D341Med (cell line): ENCODE measurements around the gene KIF13A.
"Not testable (repeated sequence)": the region's sequence is repeated elsewhere in the genome, so short reads cannot be mapped to it uniquely, and the experiment has no call there.

Experiments used
- DNase-seq: peaks from one replicate; pipeline ENCODE4 v3.0.0; 2012; ENCODE audit warnings: low spot score

Gene KIF13A

DNA sequence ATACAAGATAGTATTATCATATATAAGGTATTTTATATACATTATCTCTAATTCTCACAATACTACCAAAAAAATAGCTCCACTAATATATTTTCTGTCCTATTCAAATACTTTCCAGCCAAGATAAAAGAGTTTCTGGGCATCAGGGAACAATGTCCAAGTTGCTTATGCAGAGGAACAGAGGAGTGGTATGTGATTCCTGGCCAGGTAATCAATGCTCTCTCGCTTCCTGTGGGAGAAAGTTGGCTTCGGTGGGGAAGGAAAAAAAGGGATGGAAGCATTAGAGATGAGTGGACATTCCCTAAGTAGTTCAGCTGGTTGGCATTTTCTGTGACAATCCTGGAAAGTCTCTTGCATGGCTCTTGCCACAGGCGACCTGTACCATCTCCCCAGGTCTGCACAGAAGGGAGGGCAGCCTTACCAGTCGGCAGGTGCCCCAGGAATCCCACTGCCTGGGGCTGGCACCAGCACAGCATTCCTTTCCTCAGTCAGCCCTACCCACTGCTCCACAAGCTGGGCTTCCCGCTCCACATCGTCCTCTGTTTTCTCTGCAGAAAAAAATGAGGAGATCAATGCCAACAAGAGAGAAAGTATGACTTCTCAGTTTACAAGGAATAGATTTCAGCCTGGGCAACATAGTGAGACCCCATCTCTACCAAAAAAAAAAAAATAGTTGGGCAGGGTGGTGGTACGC is 202.2 kb downstream of the KIF13A start:
- DNase-seq, result no peak

DNA sequence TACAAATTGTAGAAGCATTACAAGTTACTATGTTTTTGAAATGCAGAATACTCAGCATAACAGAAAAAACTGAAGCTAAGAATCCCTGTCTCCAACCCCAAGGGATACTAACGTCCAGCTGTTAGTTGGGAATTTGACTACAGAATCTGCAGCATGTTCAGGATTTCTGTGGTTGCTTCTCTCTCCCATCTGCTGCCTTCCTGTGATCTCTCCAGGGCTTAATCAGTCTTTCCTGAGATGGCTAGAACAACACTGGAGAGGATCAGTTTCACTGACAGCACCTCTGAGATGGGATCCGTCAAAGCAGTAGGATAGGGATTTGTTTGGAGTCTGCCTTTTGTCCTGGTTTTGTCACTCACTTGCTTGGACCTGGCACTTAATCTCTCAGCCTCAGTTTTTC is 207.4 kb downstream of the KIF13A start:
- DNase-seq, result no peak

- DNase-seq, result no peak
These were observed 215.8 kb downstream of the KIF13A start for GRCh38 chr6:17771609-17772008.

DNA sequence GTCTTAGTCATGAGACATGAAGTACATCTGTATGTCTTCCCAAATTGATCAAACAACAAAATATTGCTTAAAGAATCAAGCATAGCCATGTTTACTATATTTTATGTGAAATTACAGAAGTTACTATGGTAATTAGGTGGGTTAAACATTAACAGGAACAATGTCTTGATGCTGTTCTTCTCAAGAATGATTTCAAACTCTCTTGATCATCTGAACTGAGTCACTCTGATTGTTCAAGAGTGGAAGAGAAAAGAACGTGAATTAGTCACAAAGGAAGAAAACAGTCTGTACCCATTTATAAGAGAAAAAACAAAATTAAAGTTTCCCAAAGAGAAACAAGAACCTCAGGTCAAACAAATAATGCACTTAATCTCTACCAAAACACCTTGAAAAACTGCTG is 218.6 kb downstream of the KIF13A start:
- no peak for DNase-seq

DNA sequence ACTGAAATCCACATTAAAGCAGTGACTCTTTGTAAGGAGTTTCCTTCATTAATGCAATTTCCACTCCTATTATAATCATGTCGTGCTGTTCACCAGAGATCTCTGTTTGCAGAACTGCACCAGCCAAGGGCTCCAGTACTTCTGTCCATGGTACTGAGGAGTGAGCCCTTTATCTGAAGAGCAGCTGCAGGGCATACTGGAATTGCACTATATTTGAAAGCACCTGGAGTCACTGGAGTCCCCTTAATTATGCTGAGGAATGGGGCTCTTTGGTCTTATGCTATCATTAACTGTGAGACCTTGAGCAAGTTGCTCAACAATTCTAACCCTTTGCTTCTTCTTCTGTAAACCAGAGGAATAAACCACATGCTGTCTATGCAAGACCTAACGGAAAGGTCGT is 219.0 kb downstream of the KIF13A start:
- DNase-seq, result no peak

- no peak for DNase-seq
These were observed 224.8 kb downstream of the KIF13A start for GRCh38 chr6:17762651-17763050.

DNA sequence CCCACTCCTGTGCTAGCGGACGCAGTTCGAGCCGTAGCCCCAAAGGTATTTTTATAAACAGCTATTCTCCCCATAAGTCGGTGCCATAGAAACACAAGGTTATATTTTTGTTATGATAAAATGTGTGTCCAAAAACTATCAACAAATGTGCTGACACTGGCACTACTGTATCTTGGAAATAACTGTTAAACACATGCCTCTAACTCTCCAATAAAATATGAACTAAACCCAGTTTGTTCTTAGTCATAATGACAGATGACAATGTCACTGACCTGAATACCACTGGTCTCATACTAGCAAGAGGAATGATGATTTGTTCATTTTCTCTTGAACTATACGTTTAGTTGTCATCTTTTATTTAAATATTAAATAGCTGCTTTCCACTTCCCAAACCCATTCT is 229.3 kb downstream of the KIF13A start:
- DNase-seq, result no peak

DNA sequence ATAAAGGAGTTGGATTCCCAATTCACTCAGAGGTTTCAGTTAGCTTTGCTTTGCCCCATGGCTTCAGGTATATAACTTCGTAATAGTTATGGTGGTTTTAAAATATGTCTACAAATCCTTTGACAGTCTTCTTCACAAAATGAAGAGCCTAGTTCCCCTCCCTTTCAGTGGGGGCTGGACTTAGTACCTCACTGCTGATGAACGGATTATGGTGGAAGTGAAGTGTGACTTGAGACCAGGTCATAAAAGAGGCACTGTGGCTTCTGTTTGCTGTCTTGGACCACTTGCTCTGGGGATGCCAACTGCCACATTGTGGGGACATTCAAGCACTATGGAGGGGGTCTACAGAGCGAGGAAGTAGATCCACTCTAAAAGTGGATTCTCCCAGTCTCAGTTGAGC is 233.2 kb downstream of the KIF13A start:
- DNase-seq, result no peak

- not testable (repeated sequence) for DNase-seq
These were observed 242.1 kb downstream of the KIF13A start for GRCh38 chr6:17745324-17745723.

- DNase-seq, result not testable (repeated sequence)
These were observed 242.6 kb downstream of the KIF13A start for GRCh38 chr6:17744757-17745308.

GRCh38 chr6:17744019-17744756 is 243.2 kb downstream of the KIF13A start:
- DNase-seq, result no peak

GRCh38 chr6:17741507-17741906 is 245.9 kb downstream of the KIF13A start:
- no peak for DNase-seq

GRCh38 chr6:17740559-17741220 is 246.7 kb downstream of the KIF13A start:
- DNase-seq, result peak; percentile 54

GRCh38 chr6:17737704-17738252 is 249.7 kb downstream of the KIF13A start:
- DNase-seq, result no peak

GRCh38 chr6:17735311-17735710 is 252.1 kb downstream of the KIF13A start:
- not testable (repeated sequence) for DNase-seq

DNA sequence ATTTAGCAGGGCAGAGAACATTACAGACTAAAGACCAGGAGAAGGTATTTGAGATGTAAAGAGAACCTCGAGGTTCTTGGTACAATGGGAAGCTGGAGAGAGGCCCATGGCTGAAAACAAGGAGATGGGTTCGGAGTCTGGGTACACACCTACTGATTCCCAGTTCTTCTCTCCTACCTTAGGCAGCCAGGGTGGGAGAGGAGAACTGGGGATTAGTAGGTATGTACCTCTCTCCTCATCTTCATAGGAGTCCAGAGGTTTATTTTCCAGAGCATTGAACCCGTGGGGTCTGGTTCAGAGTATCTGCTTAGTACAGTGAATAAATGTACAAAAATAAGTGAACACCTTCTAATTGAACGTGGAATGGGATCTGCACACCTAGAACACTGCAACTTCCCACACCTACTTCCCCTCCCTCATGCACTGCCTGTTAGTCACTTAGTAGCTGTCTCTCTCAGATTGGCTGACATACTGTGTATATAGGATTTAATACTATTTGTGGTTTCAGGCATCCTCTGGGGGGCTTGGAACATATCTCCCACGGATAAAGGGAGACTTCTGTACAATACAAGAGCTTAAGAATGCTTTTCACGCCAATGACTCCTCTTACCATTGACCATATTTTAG is 257.2 kb downstream of the KIF13A start:
- no peak for DNase-seq

GRCh38 chr6:17729223-17730077 is 258.0 kb downstream of the KIF13A start:
- DNase-seq, result no peak

DNA sequence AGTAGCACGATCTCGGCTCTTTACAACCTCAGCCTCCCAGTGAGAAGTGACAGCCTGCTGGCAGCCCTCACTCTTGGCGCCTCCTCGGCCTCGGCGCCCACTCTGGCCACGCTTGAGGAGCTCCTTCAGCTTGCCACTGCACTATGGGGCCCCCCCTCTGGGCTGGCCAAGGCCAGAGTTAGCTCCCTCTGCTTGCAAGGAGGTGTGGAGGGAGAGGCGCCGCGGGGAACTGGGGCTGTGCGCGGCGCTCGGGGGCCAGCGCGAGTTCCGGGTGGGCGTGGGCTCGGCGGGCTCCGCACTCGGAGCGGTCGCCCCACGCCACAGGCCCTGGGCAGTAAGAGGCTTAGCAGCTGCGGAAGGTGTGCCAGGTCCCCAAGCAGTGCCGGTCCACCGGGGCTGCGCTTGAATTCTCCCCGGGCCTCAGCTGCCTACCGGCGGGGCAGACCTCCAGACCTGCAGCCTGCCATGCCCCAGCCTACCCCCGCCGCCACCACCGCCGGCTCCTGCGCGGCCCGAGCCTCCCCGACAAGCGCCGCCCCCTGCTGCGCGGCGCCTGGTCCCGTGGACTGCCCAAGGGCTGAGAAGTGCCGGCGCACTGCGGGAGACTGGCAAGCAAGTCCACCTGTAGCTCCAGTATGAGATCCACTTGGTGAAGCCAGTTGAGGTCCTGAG is 258.7 kb downstream of the KIF13A start:
- DNase-seq, result no peak

DNA sequence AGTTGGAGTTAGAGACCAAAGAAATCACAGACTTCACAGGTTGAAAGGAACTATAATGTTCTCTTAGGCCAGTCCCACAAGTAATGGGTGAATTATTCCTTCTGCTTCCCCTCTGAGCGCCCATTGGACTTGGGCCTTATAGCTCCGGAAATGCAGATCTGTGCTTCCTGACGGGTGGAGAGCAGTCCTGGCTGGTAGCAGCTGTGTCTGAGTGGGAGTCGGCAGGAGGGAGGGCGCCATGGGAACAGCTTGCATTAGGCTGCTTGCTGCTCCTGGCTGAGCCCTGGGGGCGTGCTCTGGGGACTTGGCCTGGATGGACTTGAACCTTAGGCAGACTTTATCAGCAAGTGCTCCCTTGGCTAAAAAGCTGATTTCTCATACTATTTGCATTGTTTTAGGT is 262.4 kb downstream of the KIF13A start:
- DNase-seq, result peak; percentile 78

DNA sequence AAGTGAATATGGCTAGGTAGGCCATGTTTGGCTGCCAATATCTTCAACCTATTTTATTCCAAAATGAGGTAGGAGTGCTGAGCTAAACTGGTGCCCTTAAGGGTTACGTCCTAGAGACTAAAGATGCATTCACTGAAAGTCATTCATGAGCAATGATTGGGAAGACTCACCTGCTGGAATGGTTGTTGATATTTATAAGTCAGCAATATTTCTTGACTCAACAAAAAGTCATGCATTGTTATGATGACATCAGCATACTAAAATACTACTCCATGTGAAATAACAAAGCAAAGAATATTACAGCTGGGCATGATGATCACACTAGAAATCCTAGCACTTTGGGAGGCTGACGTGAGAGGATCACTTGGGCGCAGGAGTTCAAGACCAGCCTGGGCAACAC is 263.1 kb downstream of the KIF13A start:
- DNase-seq, result no peak

DNA sequence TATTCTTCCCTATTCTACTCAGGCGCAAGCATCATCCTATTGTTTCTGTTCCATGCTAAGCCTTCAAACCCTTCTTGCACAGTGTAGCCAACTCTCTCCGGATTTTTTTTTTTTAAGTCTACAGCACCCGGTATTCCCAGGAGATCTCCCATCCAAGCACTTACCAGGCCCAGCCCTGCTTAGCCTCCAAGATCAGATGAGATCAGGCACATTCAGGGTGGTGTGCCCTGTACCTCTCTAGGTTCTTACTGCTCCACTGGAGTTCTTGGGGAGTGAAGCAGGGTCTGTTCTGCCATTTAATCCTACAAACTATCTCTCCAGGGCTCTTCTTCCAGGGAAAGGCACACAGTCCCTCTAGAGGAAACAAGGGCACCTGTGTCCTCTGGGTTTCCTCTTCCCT is 265.8 kb downstream of the KIF13A start:
- peak; percentile 64 for DNase-seq
